ENCODE measurements around the gene TMEM238L. TPM values are rescaled to one million over a fixed set of nuclear protein-coding genes. Genes with fewer than 3 reads are reported as not detected.
A peak's percentile ranks its signal among the peaks of the same experiment; 100 is the strongest.

TMEM238L gene
- total and polyA plus RNA-seq, 11 donors: not detected

DNA sequence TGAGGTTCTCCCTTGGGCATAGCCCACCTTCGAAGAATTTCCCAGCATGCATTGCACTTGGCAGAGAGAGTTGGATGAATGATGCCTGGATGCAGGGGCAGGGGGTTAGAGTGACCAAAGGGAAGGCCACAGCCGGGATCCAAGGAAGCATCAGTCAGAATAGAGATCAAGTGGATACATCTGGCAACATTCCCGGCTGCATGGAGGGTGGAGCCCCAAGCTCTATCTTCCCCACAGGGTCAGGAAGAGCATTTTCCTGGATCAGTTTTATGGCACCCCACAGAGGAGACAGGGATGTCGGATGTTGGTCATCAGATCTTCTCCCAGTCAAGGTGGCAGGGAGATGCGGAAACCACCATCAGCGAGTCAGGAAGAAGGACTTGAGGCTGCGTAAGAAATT lies 21.0 kb upstream of the TMEM238L start:
- H3K27ac ChIP-seq: no peak overlapping the region
- H3K4me1 ChIP-seq: no peaks in the 10 kb centered on the region
- H3K27me3 ChIP-seq: peaks cover 0 to 2% (median 0%) of the 10 kb centered on the region in 9 donors
- no peaks in the 10 kb centered on the region for H3K36me3 ChIP-seq
- 78 to 84% (median 80%) methylated on average over 7 of the region's 7 CpGs for WGBS, 4 donors
- H3K4me3 ChIP-seq: no peak overlapping the region
- no peak for TF ChIP-seq POLR2A (IDR thresholded peaks at IDR 0.05)
- TF ChIP-seq, protein P1, sequence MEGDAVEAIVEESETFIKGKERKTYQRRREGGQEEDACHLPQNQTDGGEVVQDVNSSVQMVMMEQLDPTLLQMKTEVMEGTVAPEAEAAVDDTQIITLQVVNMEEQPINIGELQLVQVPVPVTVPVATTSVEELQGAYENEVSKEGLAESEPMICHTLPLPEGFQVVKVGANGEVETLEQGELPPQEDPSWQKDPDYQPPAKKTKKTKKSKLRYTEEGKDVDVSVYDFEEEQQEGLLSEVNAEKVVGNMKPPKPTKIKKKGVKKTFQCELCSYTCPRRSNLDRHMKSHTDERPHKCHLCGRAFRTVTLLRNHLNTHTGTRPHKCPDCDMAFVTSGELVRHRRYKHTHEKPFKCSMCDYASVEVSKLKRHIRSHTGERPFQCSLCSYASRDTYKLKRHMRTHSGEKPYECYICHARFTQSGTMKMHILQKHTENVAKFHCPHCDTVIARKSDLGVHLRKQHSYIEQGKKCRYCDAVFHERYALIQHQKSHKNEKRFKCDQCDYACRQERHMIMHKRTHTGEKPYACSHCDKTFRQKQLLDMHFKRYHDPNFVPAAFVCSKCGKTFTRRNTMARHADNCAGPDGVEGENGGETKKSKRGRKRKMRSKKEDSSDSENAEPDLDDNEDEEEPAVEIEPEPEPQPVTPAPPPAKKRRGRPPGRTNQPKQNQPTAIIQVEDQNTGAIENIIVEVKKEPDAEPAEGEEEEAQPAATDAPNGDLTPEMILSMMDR (IDR thresholded peaks at IDR 0.05): no peak
- DNase-seq (no peak), ATAC-seq (no peak)
- no peaks in the 10 kb centered on the region for H3K9me3 ChIP-seq
- intact Hi-C loops (cut with DNase I): no loop called here

DNA sequence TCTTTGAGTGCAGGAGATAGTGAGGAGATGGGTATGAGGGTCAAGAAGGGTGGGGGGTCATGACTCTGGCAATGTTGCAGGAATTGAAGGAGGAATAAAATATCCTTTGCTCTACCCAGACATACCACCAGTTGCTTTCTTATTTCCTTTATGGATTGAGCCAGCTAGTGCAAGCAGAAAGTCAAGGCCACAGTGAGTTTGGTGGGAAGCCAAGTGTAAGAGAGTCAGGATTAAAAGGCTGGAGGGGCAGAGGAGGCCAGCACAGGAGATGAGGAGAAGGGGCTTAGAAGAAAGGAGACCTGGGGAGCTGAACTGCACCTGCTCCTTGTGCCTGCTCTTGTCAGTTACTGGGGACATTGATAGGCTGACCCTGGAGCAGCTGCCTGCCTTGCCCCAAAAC lies 17.9 kb upstream of the TMEM238L start:
- ATAC-seq (no peak), DNase-seq (no peak)
- intact Hi-C loops (cut with DNase I): no loop called here
- Histone ChIP-seq H3K27me3 (no peaks in the 10 kb centered on the region), H3K4me3 (no peak overlapping the region), H3K27ac (no peak overlapping the region), H3K36me3 (no peaks in the 10 kb centered on the region), H3K9me3 (no peaks in the 10 kb centered on the region), H3K4me1 (no peaks in the 10 kb centered on the region)
- no peak for TF ChIP-seq POLR2A (IDR thresholded peaks at IDR 0.05)

DNA sequence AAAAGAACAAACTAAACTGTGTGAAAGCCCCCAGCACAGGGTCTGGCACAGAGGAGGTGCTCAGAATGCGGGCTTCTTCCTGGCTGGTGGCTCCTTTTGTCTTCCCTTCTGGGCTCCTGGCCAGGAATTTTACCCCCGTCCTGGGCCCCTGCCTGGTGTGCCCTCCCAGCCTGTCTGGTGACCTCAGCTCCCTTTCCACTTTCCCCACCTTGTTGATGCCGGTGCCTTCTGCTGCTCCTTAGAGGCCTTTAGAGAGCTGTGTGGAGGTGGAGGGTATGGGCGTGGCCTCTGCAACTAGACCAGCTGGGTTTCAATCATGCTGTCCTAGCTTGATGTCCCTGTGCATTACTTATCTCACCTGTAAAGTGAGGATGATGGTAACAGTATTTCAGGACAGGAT lies 17.2 kb upstream of the TMEM238L start:
- TF ChIP-seq POLR2A (IDR thresholded peaks at IDR 0.05): no peak
- TF ChIP-seq, protein P1 (IDR thresholded peaks at IDR 0.05): no peak
- Histone ChIP-seq H3K27ac (no peak overlapping the region), H3K9me3 (no peaks in the 10 kb centered on the region), H3K4me1 (no peaks in the 10 kb centered on the region), H3K36me3 (no peaks in the 10 kb centered on the region), H3K27me3 (no peaks in the 10 kb centered on the region), H3K4me3 (no peak overlapping the region)
- ATAC-seq (no peak), DNase-seq (no peak)
- 43 to 56% (median 50%) methylated on average over 4 of the region's 4 CpGs for WGBS, 4 donors
- intact Hi-C loops (cut with DNase I): no loop called here

DNA sequence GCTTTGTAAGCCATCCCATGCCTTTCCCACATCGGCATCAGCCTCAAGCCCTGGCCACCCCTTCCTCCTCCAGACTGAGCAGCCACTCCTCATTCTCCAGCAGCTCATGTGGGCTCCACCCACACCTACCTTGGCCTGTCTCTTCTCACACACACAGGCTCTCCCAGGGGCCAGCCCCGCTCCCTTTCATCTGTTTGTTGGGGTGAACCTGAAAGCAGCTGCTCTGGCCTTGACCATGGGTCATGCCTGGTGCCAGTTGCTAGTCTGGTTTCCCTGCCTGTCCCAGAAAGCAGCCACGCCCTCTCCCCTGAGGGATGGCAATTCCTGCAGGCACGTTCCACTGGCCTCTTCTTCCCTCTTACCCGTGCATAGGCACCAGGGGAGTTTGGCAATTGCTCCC lies 11.4 kb upstream of the TMEM238L start:
- H3K9me3 ChIP-seq: no peaks in the 10 kb centered on the region
- intact Hi-C loops (cut with DNase I): no loop called here
- no peak overlapping the region for H3K27ac ChIP-seq
- TF ChIP-seq POLR2A (IDR thresholded peaks at IDR 0.05): no peak
- TF ChIP-seq, protein P1 (IDR thresholded peaks at IDR 0.05): no peak
- no peak overlapping the region for H3K4me3 ChIP-seq
- DNase-seq (no peak), ATAC-seq (peak in 1 of 4 donors; percentile 29)
- 73 to 86% (median 76%) methylated on average over 5 of the region's 5 CpGs for WGBS, 4 donors
- H3K36me3 ChIP-seq: no peaks in the 10 kb centered on the region
- H3K27me3 ChIP-seq: no peaks in the 10 kb centered on the region
- no peaks in the 10 kb centered on the region for H3K4me1 ChIP-seq

DNA sequence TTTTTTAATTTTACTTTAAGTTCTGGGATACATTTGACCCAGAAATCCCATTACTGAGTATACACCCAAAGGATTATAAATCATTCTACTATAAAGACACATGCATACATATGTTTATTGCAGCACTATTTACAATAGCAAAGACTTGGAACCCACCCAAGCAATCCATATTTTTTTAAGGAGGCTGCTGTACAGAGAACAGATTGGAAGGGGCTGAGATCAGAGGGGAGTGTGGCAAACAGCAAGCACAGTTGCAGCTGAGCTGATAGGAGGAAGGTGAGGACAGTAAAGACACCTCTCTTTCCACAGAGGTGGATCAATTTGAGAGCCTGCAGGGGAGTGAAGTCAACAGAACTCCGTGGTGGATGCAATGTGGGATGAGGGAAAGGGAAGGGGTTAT lies 10.2 kb upstream of the TMEM238L start:
- no peaks in the 10 kb centered on the region for H3K27me3 ChIP-seq
- H3K9me3 ChIP-seq: no peaks in the 10 kb centered on the region
- intact Hi-C loops (cut with DNase I): no loop called here
- no peak overlapping the region for H3K4me3 ChIP-seq
- DNase-seq (no peak), ATAC-seq (no peak)
- no peaks in the 10 kb centered on the region for H3K4me1 ChIP-seq
- 36 to 62% (median 50%) methylated on average over 1 of the region's 1 CpG for WGBS, 4 donors
- no peak overlapping the region for H3K27ac ChIP-seq
- TF ChIP-seq, protein P1 (IDR thresholded peaks at IDR 0.05): no peak
- no peak for TF ChIP-seq POLR2A (IDR thresholded peaks at IDR 0.05)
- no peaks in the 10 kb centered on the region for H3K36me3 ChIP-seq
